Tibial nerve (tissue), 4 donors: ENCODE results near the gene STRIT1. TPM values are rescaled to one million over a fixed set of nuclear protein-coding genes. Genes with fewer than 3 reads are reported as not detected.

Experiments
- DNase-seq, 2 donors: peaks; one replicate each; pipeline ENCODE4 v3.0.0-alpha.2; 2019; ENCODE audit warnings: low spot score in 2 of 2
- H3K27ac ChIP-seq, 4 donors: fragments of 200-600 bp; sonication (generic) in 3 of 4; one replicate each; pipeline ENCODE4 v1.5.1; 2017 to 2019; ENCODE audit warnings: mild to moderate bottlenecking in 1 of 4
- H3K27me3 ChIP-seq, 2 donors: fragments of 200-600 bp; sonication (generic) in 1 of 2; one replicate each; pipeline versions ENCODE4 v1.5.1 to v1.6.0; 2017 to 2019
- H3K36me3 ChIP-seq, 3 donors: fragments of 200-600 bp; sonication (generic); one replicate each; pipeline ENCODE4 v1.5.1; 2018 to 2019
- H3K4me1 ChIP-seq, 4 donors: fragments of 200-600 bp; sonication (generic) in 3 of 4; one replicate each; pipeline ENCODE4 v1.5.1; 2017 to 2019
- H3K4me3 ChIP-seq, 4 donors: fragments of 200-600 bp; sonication (generic) in 3 of 4; one replicate each; pipeline ENCODE4 v1.5.1; 2017 to 2019; ENCODE audit warnings: mild to moderate bottlenecking in 1 of 4, moderate library complexity in 1 of 4
- H3K9me3 ChIP-seq, 4 donors: fragments of 200-600 bp; sonication (generic) in 3 of 4; one replicate each; pipeline ENCODE4 v1.5.1; 2017 to 2019
- EP300 ChIP-seq, 2 donors: sonication (generic); formaldehyde crosslinking; IDR thresholded peaks; one replicate each; pipeline ENCODE4 v1.6.1; 2017; ENCODE audit warnings: antibody characterized with exemption in 2 of 2, mild to moderate bottlenecking in 1 of 2
- POLR2A ChIP-seq, 2 donors: fragments of 450-650 bp; IDR thresholded peaks; one replicate each; pipeline ENCODE4 v1.6.1; 2017; ENCODE audit warnings: antibody characterized with exemption in 2 of 2, mild to moderate bottlenecking in 2 of 2, moderate library complexity in 2 of 2
- WGBS, 2 donors: methylation state at CpG; one replicate each; pipeline ENCODE4 v1.1.5; 2018; 5-methylcytosine and 5-hydroxymethylcytosine counted together
- total RNA-seq, 4 donors: library from RNA; depleted of rRNA; stranded (reverse); fragments of >200 nt; gene quantifications; one replicate each; pipeline ENCODE4 v1.1.0, GENCODE V29; 2016
- TF ChIP-seq, protein P1 (sequence below), 5 experiments: fragments of 200-600 bp in 3 of 5; fragments of 450-650 bp in 2 of 5; sonication (generic) in 3 of 5; IDR thresholded peaks; one replicate each; pipeline ENCODE4 v1.5.1; 2016 to 2019; ENCODE audit warnings: antibody characterized with exemption in 5 of 5, mild to moderate bottlenecking in 3 of 5, moderate library complexity in 2 of 5

STRIT1 gene
- not detected for total RNA-seq

DNA sequence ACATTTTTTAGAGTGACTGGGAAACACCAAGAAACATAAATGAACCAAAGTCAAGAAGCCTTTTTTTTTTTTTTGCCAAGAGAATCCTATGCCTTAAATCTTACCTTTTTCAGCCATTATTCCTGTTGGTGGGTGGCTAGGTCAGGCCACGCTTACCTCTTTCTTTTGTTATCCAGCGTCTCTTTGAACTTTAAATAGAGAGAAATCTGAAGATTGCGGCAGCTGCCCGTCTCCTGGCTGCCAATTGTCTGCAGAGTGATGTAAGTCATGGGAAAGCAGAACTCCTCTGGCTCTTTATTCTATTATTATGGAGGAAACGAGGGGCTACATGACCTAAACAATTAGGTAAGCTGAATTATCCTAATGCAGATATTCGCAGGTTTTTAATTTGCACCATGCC lies at the start of gene STRIT1:
STRIT1 (minus strand) TSS at position 168 of the 400 bp plus-strand sequence.
- Histone ChIP-seq H3K4me1 (peaks cover 0 to 2% (median 0%) of the 10 kb centered on the region in 4 donors), H3K27ac (no peak within 1 kb of the TSS), H3K36me3 (no peaks in the 10 kb centered on the region), H3K4me3 (no peak within 1 kb of the TSS), H3K9me3 (peaks cover 0 to 22% (median 5%) of the 10 kb centered on the region in 4 donors), H3K27me3 (no peaks in the 10 kb centered on the region)
- TF ChIP-seq, protein P1, sequence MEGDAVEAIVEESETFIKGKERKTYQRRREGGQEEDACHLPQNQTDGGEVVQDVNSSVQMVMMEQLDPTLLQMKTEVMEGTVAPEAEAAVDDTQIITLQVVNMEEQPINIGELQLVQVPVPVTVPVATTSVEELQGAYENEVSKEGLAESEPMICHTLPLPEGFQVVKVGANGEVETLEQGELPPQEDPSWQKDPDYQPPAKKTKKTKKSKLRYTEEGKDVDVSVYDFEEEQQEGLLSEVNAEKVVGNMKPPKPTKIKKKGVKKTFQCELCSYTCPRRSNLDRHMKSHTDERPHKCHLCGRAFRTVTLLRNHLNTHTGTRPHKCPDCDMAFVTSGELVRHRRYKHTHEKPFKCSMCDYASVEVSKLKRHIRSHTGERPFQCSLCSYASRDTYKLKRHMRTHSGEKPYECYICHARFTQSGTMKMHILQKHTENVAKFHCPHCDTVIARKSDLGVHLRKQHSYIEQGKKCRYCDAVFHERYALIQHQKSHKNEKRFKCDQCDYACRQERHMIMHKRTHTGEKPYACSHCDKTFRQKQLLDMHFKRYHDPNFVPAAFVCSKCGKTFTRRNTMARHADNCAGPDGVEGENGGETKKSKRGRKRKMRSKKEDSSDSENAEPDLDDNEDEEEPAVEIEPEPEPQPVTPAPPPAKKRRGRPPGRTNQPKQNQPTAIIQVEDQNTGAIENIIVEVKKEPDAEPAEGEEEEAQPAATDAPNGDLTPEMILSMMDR (IDR thresholded peaks at IDR 0.05), result no peak
- TF ChIP-seq POLR2A (IDR thresholded peaks at IDR 0.05), result no peak
- no peak for TF ChIP-seq EP300 (IDR thresholded peaks at IDR 0.05)
- DNase-seq, result no peak
- WGBS, 2 donors, result 69% methylated on average over 6 of the region's 6 CpGs

DNA sequence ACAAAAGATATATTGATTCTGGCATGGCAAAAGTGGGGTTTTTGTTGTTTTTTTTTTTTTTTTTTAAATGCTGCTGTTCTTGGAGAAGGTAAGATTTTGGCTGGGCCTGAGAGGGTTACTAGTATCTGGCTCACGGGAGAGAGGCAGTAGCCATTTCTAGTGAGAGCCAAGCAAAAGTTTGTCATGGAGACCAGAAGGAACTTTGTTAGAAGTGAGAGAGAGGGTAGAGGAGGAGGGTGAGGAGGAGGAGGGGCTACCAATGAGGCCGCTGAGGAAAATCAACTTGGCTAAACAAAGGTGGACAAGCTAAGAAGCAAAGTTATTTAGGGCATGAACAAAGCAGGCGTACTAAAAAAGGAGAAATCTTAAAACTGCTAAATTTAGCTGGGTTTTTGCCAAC lies 48.9 kb upstream of the STRIT1 start:
- H3K9me3 ChIP-seq, result no peaks in the 10 kb centered on the region
- WGBS, 2 donors, result 31 to 32% methylated on average over 3 of the region's 3 CpGs
- H3K27ac ChIP-seq, result no peak overlapping the region
- no peaks in the 10 kb centered on the region for H3K4me1 ChIP-seq
- no peak for DNase-seq
- no peaks in the 10 kb centered on the region for H3K27me3 ChIP-seq
- no peaks in the 10 kb centered on the region for H3K36me3 ChIP-seq
- no peak overlapping the region for H3K4me3 ChIP-seq
- TF ChIP-seq POLR2A (IDR thresholded peaks at IDR 0.05), result no peak
- no peak for TF ChIP-seq EP300 (IDR thresholded peaks at IDR 0.05)
- TF ChIP-seq, protein P1 (IDR thresholded peaks at IDR 0.05), result no peak

DNA sequence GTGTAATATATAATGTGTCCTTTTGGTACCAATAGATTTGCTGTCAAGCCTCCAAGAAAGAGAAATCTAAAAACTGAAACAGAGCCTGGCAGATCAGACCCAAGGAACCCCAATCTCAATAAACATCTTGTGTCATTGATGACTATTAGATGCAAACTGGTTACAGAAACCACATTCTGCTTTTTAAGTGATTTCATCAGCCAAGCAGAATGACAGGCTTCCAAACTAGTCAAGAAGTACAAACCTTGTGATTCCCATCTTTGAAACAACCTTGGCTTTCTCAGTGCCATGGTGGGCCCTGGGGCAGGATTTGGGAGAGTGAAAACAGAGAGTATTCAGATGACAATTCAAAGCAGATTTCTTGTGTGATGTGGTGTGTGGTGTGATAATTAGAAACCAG lies 45.6 kb upstream of the STRIT1 start:
- H3K4me3 ChIP-seq, result no peak overlapping the region
- TF ChIP-seq, protein P1 (IDR thresholded peaks at IDR 0.05), result no peak
- TF ChIP-seq POLR2A (IDR thresholded peaks at IDR 0.05) (no peak), EP300 (IDR thresholded peaks at IDR 0.05) (no peak)
- H3K27ac ChIP-seq, result no peak overlapping the region
- H3K9me3 ChIP-seq, result no peaks in the 10 kb centered on the region
- no peak for DNase-seq
- no peaks in the 10 kb centered on the region for H3K27me3 ChIP-seq
- H3K4me1 ChIP-seq, result no peaks in the 10 kb centered on the region
- H3K36me3 ChIP-seq, result no peaks in the 10 kb centered on the region

DNA sequence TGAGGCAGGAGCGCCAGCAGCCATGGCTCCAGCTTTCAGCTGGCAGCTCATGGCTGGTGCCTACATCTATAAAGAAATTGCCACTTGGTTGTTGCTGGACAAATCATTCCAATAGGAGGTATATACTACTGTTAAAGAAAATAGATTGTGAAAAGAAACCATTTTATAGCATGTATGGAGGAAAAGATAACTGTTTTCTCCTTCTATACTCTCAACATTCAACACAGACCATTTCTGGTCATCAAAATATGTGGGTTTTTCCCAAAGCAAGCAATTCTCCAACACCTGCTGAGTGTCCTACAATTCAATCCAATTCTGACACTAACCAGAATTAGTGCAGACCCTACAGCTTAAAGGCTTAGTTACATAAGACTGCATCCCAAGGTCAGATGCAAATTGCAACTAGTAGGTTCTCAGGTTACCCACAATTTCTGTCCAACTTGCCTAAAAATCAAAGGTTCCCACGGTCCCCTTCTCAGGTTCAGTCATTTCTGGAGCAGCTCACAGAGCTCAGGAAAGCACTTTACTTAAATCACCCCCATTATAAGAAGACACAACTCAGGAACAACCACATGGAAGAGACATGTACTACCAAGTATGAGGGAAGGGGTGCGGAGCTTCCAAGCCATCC lies 42.4 kb upstream of the STRIT1 start:
- H3K4me3 ChIP-seq, result no peak overlapping the region
- WGBS, 2 donors, result 83 to 84% methylated on average over 3 of the region's 3 CpGs
- no peaks in the 10 kb centered on the region for H3K36me3 ChIP-seq
- no peak overlapping the region for H3K27ac ChIP-seq
- no peaks in the 10 kb centered on the region for H3K4me1 ChIP-seq
- no peaks in the 10 kb centered on the region for H3K27me3 ChIP-seq
- no peaks in the 10 kb centered on the region for H3K9me3 ChIP-seq
- TF ChIP-seq, protein P1 (IDR thresholded peaks at IDR 0.05), result no peak
- no peak for TF ChIP-seq POLR2A (IDR thresholded peaks at IDR 0.05)
- TF ChIP-seq EP300 (IDR thresholded peaks at IDR 0.05), result no peak
- no peak for DNase-seq

DNA sequence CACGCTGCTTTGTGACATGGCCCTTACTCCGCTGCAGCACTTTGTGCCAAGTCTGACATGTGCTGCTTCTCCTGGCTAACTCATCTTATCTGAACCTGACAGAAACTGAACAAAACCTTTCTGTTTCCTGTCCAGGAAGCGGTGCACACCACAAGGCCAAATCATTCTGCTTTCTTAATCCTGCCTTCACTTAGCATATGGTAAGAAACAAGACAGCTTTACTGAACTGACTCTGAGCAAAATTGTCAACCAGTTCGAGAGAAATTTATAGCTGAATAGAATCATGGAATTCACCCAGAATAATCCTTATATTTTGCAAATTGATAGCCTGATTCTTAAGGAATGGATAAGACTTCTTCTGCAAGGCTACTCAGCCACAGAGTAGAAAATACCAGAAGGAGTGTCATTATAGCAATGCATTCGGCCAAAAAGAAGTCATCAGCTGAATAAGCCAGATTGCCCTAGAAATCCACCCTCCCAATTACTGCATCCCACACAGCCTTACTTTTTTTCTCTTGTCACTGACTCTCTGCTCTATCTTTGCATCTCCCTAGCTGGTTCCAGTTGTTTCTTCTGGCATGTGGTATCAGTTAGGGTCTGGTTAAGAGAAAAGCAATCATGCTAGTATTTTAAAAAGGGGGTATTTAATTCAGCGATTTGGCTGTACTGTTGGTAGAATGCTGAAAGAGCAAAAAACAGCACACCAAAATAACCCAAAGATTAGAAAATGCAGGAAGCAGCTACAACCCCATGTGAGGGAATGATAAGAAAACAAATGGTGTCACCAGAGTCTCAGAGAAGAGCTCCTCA lies 41.6 kb upstream of the STRIT1 start:
- 63 to 68% methylated on average over 6 of the region's 6 CpGs for WGBS, 2 donors

More for the DNA sequence above, 41.6 kb upstream of the STRIT1 start:
- H3K9me3 ChIP-seq, result no peaks in the 10 kb centered on the region
- TF ChIP-seq, protein P1 (IDR thresholded peaks at IDR 0.05), result no peak
- TF ChIP-seq EP300 (IDR thresholded peaks at IDR 0.05), result no peak
- no peak for TF ChIP-seq POLR2A (IDR thresholded peaks at IDR 0.05)
- H3K4me3 ChIP-seq, result no peak overlapping the region
- H3K27ac ChIP-seq, result no peak overlapping the region
- H3K27me3 ChIP-seq, result no peaks in the 10 kb centered on the region
- H3K36me3 ChIP-seq, result no peaks in the 10 kb centered on the region
- no peak for DNase-seq
- no peaks in the 10 kb centered on the region for H3K4me1 ChIP-seq
